HG03378 (cell line): ENCODE results near the gene ARGLU1.
A peak's percentile ranks its signal among the peaks of the same experiment; 100 is the strongest.

ENCODE experiments used
- ATAC-seq: cut with Tn5 transposase; IDR thresholded peaks from one replicate; pipeline ENCODE4 v1.9.1; 2021; ENCODE audit warnings: mild to moderate bottlenecking, moderate library complexity; ENCODE audit not compliant: unreplicated experiment

The ARGLU1 gene

DNA sequence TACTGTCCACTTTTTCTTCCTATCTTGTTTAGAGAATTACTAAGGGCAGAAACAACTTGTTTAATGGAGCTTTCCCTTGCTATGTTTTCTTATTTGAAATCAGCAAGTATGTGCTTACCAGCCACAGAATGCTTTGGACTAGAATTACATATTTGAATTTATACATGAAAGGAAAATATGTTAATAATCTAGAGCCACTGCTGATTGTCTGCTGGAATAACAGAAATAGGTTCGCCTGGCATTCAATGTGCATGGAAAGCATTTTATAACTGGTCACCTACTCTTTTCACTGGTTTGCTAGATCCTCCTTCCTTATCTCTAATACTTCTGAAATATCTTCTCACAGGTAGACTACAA, 40.5 kb downstream of the ARGLU1 start:
- no peak for ATAC-seq

DNA sequence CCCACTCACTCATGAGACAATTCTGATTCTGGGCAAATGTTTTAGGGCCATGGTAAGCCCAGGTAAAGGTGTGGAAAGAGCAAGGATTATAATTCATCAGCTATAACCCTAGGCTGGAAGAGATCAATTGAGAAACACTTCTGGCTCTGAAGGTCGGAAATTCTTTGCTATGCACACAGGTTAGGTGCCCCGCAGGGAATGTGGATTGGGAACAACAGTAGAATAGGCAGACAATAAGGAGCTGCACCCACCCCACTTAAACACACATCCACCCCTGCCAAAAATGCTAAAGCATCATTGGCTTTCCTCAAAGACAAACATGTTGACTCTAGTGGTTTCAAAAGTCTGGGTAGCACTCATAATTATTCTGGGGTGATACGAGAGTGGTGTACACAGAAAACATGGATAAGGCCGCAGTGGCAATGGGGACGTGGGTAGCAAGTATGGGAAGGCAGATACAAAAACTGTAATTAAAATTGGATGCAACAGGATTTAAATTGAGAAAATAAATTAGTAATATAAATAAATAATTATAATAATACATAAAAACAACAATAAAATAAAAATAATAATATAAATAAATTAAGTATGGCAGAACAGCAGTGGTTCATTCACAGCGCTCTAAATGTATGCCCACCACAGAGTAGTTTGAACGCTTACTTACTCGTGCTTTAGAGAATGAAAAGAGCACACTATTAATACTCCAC, 41.0 kb downstream of the ARGLU1 start:
- no peak for ATAC-seq

DNA sequence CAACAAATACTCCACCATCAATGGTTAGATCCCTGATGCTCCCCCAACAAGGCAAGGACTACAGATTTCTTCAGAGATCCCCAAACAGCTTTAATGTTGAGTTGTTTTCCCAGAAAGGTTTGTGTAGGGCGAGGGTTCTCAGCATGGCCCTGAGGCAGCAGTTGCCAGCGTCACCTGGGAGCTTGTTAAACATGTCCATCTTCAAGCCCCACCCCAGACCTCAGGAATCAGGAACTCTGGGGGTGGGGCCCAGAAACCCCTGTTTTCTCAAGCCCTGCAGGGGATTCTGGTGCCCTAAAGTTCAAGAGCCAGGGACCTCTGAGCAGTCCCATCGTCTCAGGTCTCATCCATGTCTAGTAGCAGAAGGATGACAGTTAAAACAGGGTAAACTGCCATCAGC, 42.1 kb downstream of the ARGLU1 start:
- ATAC-seq: no peak

DNA sequence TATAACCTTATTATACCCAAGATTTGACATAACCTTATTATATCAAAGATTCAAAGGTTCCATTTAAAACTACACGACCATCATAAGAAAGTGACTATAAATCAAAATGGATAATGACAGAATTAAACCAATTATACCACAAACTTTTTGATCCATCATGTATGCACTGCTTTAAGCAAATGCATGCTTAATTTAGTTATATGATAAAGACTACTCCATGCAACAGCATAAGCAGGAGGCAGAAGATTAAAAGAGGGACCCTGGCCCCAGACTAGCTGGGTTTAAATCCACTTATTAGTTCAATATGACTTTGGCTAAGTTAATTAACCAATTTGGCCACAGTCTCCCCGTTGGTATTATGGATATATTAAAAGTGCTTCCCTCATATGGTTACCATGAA, 43.8 kb downstream of the ARGLU1 start:
- no peak for ATAC-seq

DNA sequence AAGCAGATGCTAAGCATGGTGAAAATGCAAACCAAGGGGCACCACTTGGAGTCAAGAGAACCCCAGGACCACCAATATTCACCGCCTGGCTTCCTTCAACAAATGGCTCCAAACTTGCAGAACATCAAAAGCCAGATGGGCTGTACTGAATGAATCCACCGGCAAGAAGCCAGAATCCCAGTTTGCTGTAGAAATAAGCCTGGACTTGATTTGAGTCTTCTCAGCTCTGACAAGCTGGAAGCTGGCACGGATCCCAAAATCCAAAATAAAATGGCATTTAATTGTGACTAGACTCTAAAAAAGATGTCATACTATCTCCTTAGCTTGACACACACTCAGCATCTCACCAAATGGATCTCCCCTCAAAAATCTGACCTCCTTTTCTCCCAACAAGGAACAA, 44.4 kb downstream of the ARGLU1 start:
- no peak for ATAC-seq

DNA sequence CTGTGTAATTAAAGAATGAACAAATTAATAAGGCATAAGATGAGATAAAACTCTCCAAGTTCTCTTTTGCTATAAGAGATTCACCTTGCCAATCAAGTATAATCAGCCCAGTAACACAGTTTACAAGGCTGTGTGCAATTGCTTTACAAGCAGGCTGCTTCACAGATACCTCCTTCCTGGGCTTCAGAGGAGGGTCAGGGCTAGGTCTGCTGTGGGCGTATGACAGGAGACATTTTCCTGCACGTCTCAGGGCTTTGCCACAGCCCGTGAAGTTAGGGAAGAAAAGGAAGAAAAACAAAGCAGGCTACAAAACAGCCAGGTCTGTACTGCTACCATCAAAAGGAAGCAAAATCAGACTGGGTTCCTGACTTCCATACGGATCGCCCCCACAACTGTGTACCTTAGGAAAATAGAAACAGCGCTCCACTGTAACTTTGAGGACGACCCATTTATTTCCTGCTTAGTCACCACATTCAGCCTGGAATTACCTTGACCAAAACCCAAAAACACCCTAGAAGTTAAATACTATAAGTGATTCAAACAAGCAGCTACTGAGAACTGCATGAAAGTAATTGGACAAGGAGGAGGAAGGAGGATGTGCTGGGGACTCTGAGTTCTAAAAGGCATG, 44.9 kb downstream of the ARGLU1 start:
- no peak for ATAC-seq

DNA sequence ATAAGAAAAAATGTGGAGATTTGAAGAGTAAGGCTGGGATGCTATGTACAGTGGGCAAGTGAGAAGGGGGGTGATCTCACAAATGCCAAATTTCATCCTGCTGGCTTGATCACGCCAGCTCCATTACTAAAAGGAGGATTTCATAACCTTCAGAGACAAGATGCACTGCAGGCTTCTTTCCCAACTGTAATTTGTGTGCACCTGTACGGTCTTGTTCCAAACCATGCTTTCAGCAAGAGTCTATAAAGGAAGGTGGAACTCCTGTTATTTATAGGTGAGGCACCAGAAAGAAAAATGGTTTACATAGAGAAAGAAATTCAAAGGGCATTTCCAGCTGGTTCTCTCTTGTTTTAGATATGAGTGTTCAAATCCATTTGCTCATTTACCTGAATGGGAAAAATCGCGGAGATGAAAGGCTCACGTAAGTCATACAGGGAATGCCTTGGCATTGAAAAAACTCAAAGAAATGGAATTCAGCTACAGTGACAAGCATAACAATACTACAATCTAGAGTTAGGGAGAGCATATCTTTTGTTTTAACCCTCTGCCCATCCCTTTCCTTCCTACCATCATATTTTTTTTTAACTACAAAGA, 45.7 kb downstream of the ARGLU1 start:
- no peak for ATAC-seq

DNA sequence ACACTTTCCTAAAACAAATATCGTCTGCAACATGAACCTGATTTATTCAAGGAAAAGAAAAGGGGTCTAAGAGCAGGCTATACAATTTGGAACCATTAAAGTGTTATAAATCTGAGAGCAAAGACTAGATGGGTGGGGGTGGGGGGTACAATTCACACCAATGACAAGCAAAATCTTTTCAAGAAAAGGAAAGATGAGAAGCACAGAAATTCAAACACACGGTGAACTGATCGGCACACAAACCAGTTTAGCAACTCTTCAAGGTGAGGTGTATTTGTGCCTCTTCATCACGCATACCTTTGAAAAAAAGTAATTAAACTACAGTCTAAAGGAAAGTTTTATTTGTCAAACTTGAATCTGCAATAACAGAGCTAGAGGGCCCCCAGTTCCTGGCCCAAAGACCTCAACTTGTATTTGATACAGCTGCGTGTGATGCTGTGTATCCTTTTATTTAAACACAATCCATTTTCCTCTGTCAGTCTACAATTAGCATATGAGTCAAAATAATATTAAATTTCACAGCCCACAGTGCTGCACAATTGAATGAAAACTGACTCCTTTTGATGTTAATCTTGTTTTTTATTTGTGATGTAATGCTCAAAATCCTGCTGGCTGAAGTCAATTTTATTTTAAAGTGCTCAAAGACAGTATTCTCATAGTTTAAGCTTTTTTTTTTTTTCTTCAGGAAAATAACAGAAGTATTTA, 46.7 kb downstream of the ARGLU1 start:
- ATAC-seq: no peak

DNA sequence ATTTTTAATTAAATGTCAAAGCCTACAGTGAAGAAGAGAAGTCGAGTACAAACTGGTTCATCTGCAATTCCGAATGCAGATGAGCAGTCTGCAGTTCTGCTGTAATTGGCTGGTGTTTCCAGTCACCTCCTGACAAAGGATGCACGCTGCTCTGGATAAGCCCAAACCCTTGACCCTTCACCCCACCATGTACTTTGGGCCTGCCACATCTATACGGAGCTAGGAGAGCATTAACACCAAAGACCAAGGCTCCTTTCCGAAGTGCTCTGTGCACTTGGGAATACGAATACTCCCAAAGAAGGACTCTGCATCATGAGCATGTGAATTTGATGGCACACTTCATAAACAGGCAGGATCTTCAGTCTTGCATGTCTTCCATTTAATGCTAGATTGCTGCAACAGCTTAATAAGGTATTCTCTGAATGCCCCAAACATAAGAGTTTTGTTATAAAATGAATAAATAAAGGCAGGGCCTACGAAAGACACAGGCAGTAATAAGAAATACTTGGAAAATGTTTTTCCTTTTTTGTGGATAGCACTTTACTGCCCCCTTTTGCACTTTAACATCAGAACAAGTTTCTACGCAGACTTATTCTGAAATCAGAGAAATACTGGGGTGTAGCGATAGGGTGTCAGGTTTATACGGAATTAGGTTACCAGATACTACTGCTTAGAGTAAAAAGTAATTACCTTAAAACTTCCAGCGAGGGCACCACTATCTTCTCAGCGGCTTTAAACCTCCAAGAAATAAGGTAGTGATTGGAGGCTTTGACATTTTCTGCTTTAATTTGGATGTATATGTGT, 47.5 kb downstream of the ARGLU1 start:
- ATAC-seq: no peak

DNA sequence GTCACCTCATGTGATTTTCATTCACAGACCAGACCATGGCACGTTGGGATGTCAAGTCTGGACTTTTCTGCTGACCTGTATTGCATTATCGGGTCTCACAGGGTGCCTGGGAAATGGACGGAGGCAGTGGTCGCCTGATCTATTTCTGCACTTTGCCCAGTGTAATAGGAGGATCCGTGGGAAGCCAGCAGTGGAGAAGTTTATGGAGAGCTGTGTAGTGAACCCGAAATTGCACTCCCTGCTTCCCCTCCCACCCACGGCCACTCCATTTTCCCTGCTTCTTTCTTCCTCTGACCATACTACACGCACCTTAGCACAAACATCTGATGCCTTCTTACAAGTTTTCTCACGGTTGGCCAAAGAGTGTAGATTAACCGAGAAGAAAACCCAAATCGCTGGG, 49.4 kb downstream of the ARGLU1 start:
- no peak for ATAC-seq

DNA sequence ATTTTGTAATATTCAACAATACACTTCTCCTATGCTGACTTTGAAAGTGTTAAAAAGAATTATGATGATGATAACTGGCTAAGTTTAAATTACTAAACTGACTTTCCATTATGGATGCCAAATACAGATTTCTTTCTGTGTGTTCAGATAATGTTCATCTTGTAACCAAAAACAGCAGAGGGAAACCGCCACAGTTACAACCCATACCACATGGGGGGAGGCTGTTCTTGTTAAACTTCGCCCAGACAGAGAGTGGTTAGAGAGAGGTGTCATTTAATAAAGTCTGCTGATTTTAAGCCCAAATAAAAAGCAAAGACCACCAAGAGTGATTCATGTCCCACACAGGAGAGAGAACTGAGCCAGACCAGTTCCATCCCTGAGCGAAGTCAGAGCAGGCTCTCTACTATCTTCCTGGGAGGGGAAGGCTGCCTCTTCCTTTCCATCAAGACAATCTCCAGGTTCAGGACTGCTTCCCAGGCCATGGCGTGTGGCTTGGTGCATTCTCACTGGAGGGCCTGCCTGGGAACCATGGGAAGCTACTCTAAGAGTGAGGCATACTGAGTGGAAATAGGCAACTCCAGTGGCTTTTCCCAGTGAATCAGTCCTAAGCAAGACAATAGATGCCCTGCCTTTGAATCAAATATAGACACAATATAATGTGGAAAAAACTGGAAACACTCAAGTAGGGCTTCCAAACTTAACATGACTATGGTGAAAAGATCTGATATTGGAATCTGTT, 50.7 kb downstream of the ARGLU1 start:
- no peak for ATAC-seq

DNA sequence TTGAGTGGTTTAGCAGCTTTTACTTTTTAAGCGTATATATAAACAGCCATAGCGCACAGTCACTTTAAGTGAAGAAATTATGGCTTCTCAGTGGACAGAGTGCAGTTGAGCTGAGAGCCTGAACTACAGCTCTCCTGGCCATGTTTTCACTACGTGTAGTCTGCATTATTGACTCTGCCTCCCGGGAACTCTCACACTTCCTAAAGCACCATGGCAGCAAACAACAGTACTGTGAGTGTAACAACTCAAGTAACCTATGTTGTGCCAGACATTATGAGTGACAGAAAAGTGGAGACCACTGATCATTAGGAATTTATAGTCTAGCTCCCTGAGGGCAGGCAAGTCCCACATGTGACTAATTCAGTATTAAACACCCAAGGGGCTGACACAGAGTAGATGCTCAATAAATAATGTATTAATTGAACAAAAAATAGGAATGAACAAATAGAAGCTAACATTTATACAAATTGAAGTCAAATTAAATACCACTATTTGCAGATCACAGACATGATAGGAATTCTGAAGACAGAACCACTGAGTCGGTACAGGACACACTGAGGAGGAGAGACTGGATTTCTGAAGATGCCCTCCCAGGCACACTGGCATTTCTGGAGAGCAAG, 52.2 kb downstream of the ARGLU1 start:
- no peak for ATAC-seq

DNA sequence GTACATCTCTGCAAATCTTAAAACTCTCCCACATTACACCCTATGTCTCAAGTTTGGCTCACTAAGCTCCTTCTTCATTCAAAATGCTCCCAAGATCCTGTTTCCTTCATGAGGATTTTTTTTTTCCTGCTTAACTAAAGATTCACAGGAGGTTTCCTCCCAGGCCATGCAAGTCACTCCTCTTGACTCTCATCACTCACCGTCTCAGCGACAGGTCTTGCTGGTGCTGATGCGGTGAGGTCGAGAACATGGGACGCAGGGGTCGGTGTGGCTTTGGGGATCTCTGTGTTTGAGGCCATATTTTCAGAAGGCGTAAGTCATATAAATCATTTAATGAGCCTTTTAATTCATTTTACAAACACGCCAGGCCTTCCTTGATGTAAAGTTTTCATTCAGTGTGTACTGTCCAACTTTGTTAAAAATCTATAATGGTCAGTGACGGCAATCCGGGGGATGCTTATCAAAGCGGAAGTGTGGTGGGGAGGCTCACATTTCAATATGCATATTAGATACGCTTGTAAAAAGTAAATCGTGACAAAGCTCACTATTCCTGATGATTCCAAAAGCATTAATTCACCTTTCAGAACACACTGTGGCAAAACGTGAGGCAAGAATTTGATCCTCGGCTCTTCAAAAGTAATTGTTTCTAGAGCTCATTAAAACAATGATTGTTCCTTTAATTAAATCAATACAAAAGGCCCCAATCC, 52.9 kb downstream of the ARGLU1 start:
- ATAC-seq: no peak

DNA sequence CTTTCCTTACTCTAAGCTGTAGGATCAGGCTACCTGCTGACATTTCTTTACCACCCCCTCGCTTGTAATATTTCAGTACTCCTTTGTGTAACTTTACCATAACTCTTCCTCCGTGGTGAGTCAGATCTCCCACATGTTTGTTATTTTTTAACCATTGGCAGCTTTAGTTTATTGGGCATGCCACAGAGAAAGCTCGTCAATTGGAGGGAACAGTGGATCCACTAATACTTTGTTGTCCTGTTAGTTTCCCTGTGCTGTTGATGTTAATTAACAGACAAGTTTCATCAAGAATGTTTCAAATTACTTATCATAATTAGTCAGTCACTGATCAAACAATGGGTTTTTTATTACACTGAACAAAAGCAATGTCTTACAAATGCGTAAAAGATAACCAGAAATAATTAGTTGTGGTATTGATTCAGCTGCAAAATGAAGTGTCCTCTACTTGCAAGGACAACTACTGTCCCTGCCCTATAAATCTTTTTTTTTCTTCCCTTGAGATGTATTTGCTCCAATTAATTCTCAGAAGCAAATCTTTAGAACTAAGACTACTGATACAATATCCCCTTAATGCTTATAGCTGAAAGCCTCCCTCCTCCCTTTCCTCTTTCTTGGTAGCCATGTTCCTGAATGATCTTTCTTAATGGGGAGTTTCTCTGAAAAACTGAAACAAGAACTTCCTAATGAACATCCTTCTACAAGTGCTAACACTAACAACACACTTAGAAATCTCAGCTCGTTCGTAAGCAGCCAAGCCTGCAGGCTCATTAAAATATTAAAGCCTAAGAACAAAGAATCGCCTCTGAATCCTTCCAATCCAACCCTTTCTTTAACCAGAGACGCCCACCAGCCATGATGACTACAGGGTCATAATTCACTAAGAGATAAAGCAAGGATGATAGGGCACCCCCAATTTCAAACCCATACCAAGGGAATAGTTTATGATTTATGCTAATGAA, 54.6 kb downstream of the ARGLU1 start:
- no peak for ATAC-seq

DNA sequence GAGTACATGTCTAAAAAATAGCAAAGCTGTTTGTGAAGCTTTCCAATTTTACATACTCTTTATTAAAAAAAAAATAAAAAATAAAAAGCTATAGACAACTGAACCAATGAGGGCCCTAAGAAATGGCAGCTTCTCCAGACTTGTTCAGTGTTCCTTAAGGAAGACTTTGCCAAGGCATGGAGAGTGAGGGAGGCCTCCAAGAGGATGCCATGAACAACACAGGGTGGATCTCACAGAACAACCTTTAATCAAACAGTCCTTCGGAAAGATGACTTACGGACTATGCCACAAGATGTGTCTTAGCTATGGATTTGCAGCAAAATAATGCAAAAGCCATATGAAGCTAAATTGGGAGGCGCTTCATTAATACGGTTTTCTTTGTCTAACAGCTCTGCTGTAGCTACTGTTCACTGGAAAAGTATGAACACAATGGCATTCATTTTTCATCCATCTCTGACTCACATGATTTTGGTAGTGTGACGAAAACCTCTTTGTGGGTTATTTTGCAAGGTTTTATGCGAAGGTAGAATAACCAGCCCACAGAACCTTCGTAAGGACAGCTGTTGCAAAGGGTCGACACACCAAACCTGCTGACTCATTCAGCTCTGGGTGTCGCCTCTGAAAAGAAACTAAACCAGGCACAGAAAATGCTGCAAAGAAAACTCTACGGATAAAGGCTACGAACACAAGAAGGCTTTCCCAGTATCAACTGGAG, 60.2 kb downstream of the ARGLU1 start:
- ATAC-seq: peak; percentile 68

DNA sequence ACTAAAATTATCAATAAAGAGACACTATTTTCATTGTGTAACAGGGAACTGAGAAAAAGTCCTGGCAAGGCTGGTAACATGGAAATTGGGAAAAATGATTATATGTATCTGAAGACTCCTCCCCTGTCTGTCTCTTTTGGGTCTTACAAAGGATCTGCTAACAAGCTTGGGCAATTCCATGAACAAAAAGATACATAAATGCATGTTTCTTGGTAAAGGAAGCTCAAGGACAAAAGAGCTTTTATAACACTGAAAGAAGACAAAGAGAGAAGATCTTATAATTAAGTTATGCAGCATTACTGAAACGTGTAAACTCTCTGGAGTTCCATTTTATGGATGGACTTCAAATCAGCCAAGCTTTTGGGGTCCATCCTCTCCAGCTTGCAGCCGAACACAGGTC, 61.7 kb downstream of the ARGLU1 start:
- ATAC-seq: no peak

DNA sequence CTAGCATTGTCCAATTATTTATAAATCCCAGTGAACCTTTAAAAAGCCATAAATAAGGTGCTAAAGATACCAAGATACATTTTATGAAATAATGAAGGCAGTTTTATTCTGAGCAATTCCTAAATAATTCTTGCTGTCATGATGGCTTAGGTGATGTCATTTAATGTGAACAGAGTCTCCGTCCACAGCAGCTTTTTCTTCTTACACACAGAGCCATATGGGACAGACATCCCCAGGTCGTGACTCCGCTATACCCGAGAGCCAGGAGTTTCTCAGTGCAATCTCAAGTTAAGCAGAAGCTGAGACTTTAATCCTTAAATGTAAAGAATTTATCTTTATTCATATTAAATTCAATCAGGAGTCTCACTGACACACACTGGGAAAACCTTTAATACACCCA, 62.2 kb downstream of the ARGLU1 start:
- no peak for ATAC-seq

DNA sequence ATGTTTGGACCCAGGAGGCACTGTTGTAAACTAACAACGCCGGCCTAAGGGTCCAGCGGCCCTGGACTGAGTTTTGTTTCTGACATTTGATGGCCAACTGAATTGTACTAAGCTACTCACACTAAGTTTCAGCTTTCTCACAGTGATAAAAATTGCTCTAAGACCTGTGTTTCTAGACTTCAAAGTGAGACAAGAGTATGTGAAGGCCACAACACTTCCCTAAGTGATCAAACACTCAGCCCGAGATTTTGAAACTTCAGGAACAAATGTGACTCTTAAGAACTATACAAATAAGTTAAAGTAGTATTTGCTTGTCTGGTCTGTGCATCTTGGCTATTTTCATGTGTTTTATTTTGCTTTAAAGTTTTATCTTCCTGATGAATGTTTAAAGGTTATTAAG, 62.6 kb downstream of the ARGLU1 start:
- no peak for ATAC-seq
